Measurements from ENCODE around the gene GNB1. TPM values are rescaled to one million over a fixed set of nuclear protein-coding genes. Genes with fewer than 3 reads are reported as not detected.
A peak's percentile ranks its signal among the peaks of the same experiment; 100 is the strongest.
"Not testable (repeated sequence)": the region's sequence is repeated elsewhere in the genome, so short reads cannot be mapped to it uniquely, and the experiment has no call there.

GNB1 gene
- total and polyA plus RNA-seq, 4 donors, result 114 to 338 (median 191) TPM

DNA sequence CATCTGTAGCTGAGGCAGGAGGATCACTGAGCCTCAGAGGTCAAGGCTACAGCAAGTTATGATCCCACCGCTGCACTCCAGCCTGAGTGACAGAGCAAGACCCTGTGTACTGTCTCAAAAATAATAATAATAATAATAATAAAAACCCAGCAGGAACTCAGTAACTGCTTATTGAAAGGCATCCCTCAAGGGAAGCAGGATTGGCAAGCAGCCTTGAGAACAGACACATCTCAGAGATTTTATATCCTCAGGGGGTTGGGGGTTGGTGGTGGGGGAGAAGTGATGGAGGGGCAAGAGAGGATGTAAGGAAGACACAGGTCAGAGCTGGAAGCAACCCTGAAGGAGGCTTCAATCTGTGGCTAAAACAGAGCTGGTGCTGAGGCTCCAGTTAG, 29.6 kb downstream of the GNB1 start:
- Histone ChIP-seq H3K27ac (ENCODE audit: low read depth in 1 of 2, low read length in 1 of 2) (peak overlapping the region in 1 of 2 donors; percentile 24), H3K4me1 (ENCODE audit: control insufficient read depth in 5 of 5, insufficient read depth in 5 of 5, low read length in 5 of 5) (peaks cover 3 to 36% (median 15%) of the 10 kb centered on the region in 5 donors), H3K9me3 (ENCODE audit: control insufficient read depth in 4 of 4, insufficient read depth in 3 of 4, low read length in 3 of 4) (no peaks in the 10 kb centered on the region), H3K36me3 (ENCODE audit: control insufficient read depth in 4 of 4, insufficient read depth in 4 of 4, low read length in 4 of 4) (no peaks in the 10 kb centered on the region), H3K9ac (ENCODE audit: insufficient read depth in 1 of 2, low read length in 2 of 2) (no peak overlapping the region), H3K27me3 (ENCODE audit: control insufficient read depth in 3 of 3, insufficient read depth in 3 of 3, low read length in 2 of 3) (no peaks in the 10 kb centered on the region), H3K4me3 (no peak overlapping the region)
- no peak for ATAC-seq (ENCODE audit: insufficient read depth, low FRiP score)
- TF ChIP-seq, protein P1, sequence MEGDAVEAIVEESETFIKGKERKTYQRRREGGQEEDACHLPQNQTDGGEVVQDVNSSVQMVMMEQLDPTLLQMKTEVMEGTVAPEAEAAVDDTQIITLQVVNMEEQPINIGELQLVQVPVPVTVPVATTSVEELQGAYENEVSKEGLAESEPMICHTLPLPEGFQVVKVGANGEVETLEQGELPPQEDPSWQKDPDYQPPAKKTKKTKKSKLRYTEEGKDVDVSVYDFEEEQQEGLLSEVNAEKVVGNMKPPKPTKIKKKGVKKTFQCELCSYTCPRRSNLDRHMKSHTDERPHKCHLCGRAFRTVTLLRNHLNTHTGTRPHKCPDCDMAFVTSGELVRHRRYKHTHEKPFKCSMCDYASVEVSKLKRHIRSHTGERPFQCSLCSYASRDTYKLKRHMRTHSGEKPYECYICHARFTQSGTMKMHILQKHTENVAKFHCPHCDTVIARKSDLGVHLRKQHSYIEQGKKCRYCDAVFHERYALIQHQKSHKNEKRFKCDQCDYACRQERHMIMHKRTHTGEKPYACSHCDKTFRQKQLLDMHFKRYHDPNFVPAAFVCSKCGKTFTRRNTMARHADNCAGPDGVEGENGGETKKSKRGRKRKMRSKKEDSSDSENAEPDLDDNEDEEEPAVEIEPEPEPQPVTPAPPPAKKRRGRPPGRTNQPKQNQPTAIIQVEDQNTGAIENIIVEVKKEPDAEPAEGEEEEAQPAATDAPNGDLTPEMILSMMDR (IDR thresholded peaks at IDR 0.05; ENCODE audit: control extremely low read depth, extremely low read depth), result no peak
- 78 to 84% methylated on average over 1 of the region's 1 CpG for WGBS, 2 donors
- no peak for DNase-seq

DNA sequence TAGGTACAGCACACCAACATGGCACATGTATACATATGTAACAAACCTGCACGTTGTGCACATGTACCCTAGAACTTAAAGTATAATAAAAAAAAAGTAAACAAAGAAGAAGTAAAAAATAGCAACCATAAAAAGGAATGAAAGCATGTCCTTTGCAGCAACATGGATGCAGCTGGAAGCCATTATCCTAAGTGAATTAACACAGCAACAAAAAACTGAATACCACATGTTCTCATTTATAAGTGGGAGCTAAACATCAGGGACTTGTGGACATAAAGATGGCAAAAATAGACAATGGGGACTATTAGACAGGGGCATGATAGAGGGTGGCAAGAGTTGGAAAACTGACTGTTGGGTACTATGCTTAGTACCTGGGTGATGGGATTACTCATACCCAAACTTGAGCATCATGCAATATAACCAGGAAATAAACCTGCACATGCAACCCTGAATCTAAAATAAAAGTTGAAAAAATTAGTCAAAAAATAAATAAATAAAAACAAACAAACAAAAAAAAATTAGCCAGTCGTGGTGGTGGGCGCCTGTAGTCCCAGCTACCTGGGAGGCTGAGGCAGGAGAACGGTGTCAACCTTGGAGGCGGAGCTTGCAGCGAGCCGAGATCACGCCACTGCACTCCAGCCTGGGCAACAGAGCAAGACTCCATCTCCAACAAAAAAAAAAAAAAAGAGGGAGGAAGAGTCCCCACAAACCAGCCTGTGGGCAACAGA, 30.8 kb downstream of the GNB1 start:
- H3K4me1 ChIP-seq (ENCODE audit: control insufficient read depth in 5 of 5, insufficient read depth in 5 of 5, low read length in 5 of 5), result peaks cover 3 to 40% (median 15%) of the 10 kb centered on the region in 5 donors
- H3K27me3 ChIP-seq (ENCODE audit: control insufficient read depth in 3 of 3, insufficient read depth in 3 of 3, low read length in 2 of 3); H3K9me3 ChIP-seq (ENCODE audit: control insufficient read depth in 4 of 4, insufficient read depth in 3 of 4, low read length in 3 of 4); H3K36me3 ChIP-seq (ENCODE audit: control insufficient read depth in 4 of 4, insufficient read depth in 4 of 4, low read length in 4 of 4); ATAC-seq (ENCODE audit: insufficient read depth, low FRiP score); H3K4me3 ChIP-seq; H3K9ac ChIP-seq (ENCODE audit: insufficient read depth in 1 of 2, low read length in 2 of 2); DNase-seq; H3K27ac ChIP-seq (ENCODE audit: low read depth in 1 of 2, low read length in 1 of 2): not testable (repeated sequence)
- 80 to 86% methylated on average over 8 of the region's 8 CpGs for WGBS, 2 donors

DNA sequence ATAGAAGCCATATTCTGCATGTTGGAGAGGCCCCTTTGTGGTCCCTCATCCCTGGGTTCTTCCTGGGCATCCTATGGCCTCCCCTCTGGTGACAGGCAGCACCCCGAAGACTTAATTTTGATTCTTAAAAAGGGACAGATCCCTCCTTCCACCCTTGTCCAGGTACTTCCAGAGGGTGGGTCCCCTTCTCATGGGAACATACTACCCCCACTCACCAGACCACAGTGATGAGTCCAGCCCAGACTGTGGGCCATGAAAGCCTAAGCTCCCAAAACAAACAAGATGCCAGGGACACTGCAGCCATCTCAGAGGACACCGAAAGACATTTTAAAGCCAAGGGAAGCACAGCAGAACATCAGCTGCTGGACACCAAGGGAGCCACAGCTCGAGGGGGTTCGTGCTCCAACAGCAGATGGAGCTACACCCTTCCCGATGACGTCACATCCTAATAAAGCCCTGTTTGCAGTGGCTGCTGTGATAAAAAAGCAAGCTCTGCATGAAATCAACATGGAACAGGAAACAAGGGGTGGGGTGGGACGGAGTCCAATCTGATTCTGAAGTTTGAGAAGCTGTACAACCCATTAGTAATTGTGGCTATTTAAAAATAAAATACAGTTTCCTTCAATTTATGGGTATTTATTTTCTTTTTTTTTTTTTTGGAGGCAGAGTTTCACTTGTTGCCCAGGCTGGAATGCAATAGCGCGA, 32.4 kb downstream of the GNB1 start:
- TF ChIP-seq, protein P1 (IDR thresholded peaks at IDR 0.05; ENCODE audit: control extremely low read depth, extremely low read depth), result peak; percentile 1
- peaks cover 0 to 2% (median 0%) of the 10 kb centered on the region in 4 donors for H3K36me3 ChIP-seq (ENCODE audit: control insufficient read depth in 4 of 4, insufficient read depth in 4 of 4, low read length in 4 of 4)
- peak overlapping the region; percentile 67 to 87 for H3K27ac ChIP-seq (ENCODE audit: low read depth in 1 of 2, low read length in 1 of 2)
- peaks cover 5 to 42% (median 15%) of the 10 kb centered on the region in 5 donors for H3K4me1 ChIP-seq (ENCODE audit: control insufficient read depth in 5 of 5, insufficient read depth in 5 of 5, low read length in 5 of 5)
- no peaks in the 10 kb centered on the region for H3K9me3 ChIP-seq (ENCODE audit: control insufficient read depth in 4 of 4, insufficient read depth in 3 of 4, low read length in 3 of 4)
- peak; percentile 66 to 90 (median 81) for DNase-seq
- no peak for ATAC-seq (ENCODE audit: insufficient read depth, low FRiP score)
- 37 to 39% methylated on average over 9 of the region's 9 CpGs for WGBS, 2 donors
- H3K27me3 ChIP-seq (ENCODE audit: control insufficient read depth in 3 of 3, insufficient read depth in 3 of 3, low read length in 2 of 3), result no peaks in the 10 kb centered on the region
- H3K9ac ChIP-seq (ENCODE audit: insufficient read depth in 1 of 2, low read length in 2 of 2), result no peak overlapping the region
- H3K4me3 ChIP-seq, result no peak overlapping the region

DNA sequence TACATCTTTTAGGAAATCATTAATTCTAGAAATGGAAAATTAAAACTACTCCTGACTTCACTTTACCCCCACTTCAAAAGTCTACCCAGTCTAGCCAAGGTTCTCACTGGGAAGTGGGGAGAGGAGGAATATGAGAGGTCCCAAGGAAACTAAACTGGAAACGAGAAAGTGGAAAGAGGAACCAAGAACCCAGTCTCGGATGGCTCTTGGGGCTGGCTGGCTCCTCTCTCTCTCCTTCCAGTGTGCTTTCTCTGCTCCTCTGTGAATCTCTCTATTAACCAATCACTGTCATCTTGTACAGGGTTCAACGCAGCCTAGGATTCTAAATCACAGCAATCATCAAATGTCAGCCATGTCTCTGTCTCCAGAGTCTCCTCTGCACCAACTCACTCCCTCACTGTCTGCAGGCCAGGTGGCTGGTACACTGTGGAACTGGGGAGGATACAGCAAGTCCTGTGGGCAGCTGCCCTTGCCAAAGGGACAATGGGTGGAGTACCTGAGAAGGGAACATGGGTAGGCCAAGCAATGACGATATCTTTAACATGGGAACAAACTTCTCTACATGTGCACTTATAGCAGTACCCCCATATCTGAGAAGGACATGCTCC, 33.7 kb downstream of the GNB1 start:
- peak overlapping the region in 1 of 2 donors; percentile 51 for H3K27ac ChIP-seq (ENCODE audit: low read depth in 1 of 2, low read length in 1 of 2)
- no peak for DNase-seq
- TF ChIP-seq, protein P1 (IDR thresholded peaks at IDR 0.05; ENCODE audit: control extremely low read depth, extremely low read depth), result no peak
- peaks cover 5 to 34% (median 15%) of the 10 kb centered on the region in 5 donors for H3K4me1 ChIP-seq (ENCODE audit: control insufficient read depth in 5 of 5, insufficient read depth in 5 of 5, low read length in 5 of 5)
- peaks cover 0 to 8% (median 0%) of the 10 kb centered on the region in 4 donors for H3K36me3 ChIP-seq (ENCODE audit: control insufficient read depth in 4 of 4, insufficient read depth in 4 of 4, low read length in 4 of 4)
- ATAC-seq (ENCODE audit: insufficient read depth, low FRiP score), result peak; percentile 21
- no peak overlapping the region for H3K9ac ChIP-seq (ENCODE audit: insufficient read depth in 1 of 2, low read length in 2 of 2)
- no peak overlapping the region for H3K4me3 ChIP-seq
- no peaks in the 10 kb centered on the region for H3K9me3 ChIP-seq (ENCODE audit: control insufficient read depth in 4 of 4, insufficient read depth in 3 of 4, low read length in 3 of 4)
- no peaks in the 10 kb centered on the region for H3K27me3 ChIP-seq (ENCODE audit: control insufficient read depth in 3 of 3, insufficient read depth in 3 of 3, low read length in 2 of 3)
- 35 to 42% methylated on average over 4 of the region's 4 CpGs for WGBS, 2 donors

DNA sequence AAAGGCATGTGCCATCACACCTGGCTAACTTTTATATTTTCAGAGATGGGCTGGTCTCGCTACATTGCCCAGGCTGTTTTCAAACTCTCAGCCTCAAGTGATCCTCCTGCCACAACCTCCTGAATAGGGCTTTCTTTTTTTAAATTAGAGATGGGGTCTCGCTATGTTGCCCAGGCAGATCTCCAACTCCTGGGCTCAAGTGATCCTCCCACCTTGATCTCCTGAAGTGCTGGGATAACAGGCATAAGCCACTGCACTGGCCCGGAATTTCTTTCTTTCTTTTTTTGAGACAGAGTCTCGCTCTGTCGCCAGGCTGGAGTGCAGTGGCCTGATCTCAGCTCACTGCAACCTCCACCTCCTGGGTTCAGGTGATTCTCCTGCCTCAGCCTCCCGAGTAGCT, 34.7 kb downstream of the GNB1 start:
- not testable (repeated sequence) for H3K9me3 ChIP-seq (ENCODE audit: control insufficient read depth in 4 of 4, insufficient read depth in 3 of 4, low read length in 3 of 4); H3K27me3 ChIP-seq (ENCODE audit: control insufficient read depth in 3 of 3, insufficient read depth in 3 of 3, low read length in 2 of 3); DNase-seq; ATAC-seq (ENCODE audit: insufficient read depth, low FRiP score); H3K36me3 ChIP-seq (ENCODE audit: control insufficient read depth in 4 of 4, insufficient read depth in 4 of 4, low read length in 4 of 4); H3K9ac ChIP-seq (ENCODE audit: insufficient read depth in 1 of 2, low read length in 2 of 2); H3K4me3 ChIP-seq
- 92 to 96% methylated on average over 6 of the region's 6 CpGs for WGBS, 2 donors
- Histone ChIP-seq H3K4me1 (ENCODE audit: control insufficient read depth in 5 of 5, insufficient read depth in 5 of 5, low read length in 5 of 5) (peaks cover 5 to 32% (median 15%) of the 10 kb centered on the region in 5 donors), H3K27ac (ENCODE audit: low read depth in 1 of 2, low read length in 1 of 2) (peak overlapping the region in 1 of 2 donors; percentile 45)

Measured in lung (tissue), 12 donors.